ENCODE measurements around the gene SCP2. TPM values are rescaled to one million over a fixed set of nuclear protein-coding genes. Genes with fewer than 3 reads are reported as not detected.
"Not testable (repeated sequence)": the region's sequence is repeated elsewhere in the genome, so short reads cannot be mapped to it uniquely, and the experiment has no call there.

SCP2 gene
- total RNA-seq, 1 experiment from 2014 or later: 97.5 TPM

- H3K9me2 ChIP-seq (replicated peaks; ENCODE audit: low read length); H3K36me3 ChIP-seq (ENCODE audit: low read depth, low read length); H3F3A ChIP-seq (ENCODE audit: low read length, unreplicated experiment); H3K4me3 ChIP-seq (ENCODE audit: low read length); H3K4me1 ChIP-seq (ENCODE audit: insufficient read depth, low read length); H3K4me2 ChIP-seq (ENCODE audit: low read length); DNase-seq; POLR2A ChIA-PET (ENCODE audit: unreplicated experiment); H2AFZ ChIP-seq (ENCODE audit: low read length); H3K27ac ChIP-seq (ENCODE audit: low read length); H3K9me3 ChIP-seq (ENCODE audit: low read length); CTCF ChIA-PET; H4K20me1 ChIP-seq (ENCODE audit: low read length); H3K27me3 ChIP-seq (ENCODE audit: low read length); H3K9ac ChIP-seq (ENCODE audit: low read length); H3K79me2 ChIP-seq (ENCODE audit: low read length); BruUV-seq (replicated peaks): not testable (repeated sequence)
- intact Hi-C loops (cut with micrococcal nuclease): loop anchor here (10.0 kb wide), 1 partner anchor 58 kb away; no protein-coding TSS in a partner anchor
- ATAC-seq: peak; percentile 64
Observed at GRCh38 chr1:52992733-52993132, 65.7 kb downstream of the SCP2 start.

- POLR2A ChIA-PET (ENCODE audit: unreplicated experiment): interaction anchor here (0.6 kb wide), 1 partner anchor 11 kb away, joined by 3 read pairs; no protein-coding TSS in a partner anchor
- no peak for ATAC-seq
- H3F3A ChIP-seq (ENCODE audit: low read length, unreplicated experiment): no peaks in the 10 kb centered on the region
- H3K36me3 ChIP-seq (ENCODE audit: low read depth, low read length): peaks cover 5% of the 10 kb centered on the region; the same call in 1 of the 2 replicates
- no peak overlapping the region for H3K27ac ChIP-seq (ENCODE audit: low read length)
- H3K4me1 ChIP-seq (ENCODE audit: insufficient read depth, low read length): no peaks in the 10 kb centered on the region
- TF ChIP-seq EZH2 (IDR thresholded peaks at IDR 0.05; ENCODE audit: low read length, unreplicated experiment) (no peak), CTCF (conservative IDR thresholded peaks at IDR 0.05; ENCODE audit: low read depth, low read length) (no peak), EZH2phosphoT487 (IDR thresholded peaks at IDR 0.05; ENCODE audit: borderline replicate concordance, low read length) (no peak)
- no TSS peak for BruUV-seq (replicated peaks)
- no peaks in the 10 kb centered on the region for H3K27me3 ChIP-seq (ENCODE audit: low read length)
- CTCF ChIA-PET: no interaction called here
- no peaks in the 10 kb centered on the region for H3K9me2 ChIP-seq (replicated peaks; ENCODE audit: low read length)
- no peaks in the 10 kb centered on the region for H3K9me3 ChIP-seq (ENCODE audit: low read length)
- no peak overlapping the region for H3K4me3 ChIP-seq (ENCODE audit: low read length)
- no peak overlapping the region for H2AFZ ChIP-seq (ENCODE audit: low read length)
- no peak overlapping the region for H3K9ac ChIP-seq (ENCODE audit: low read length)
- no peaks in the 10 kb centered on the region for H3K79me2 ChIP-seq (ENCODE audit: low read length)
- H3K4me2 ChIP-seq (ENCODE audit: low read length): no peak overlapping the region
- DNase-seq: no peak
- intact Hi-C loops (cut with micrococcal nuclease): loop anchor here (10.0 kb wide), 1 partner anchor 60 kb away; no protein-coding TSS in a partner anchor
- no peaks in the 10 kb centered on the region for H4K20me1 ChIP-seq (ENCODE audit: low read length)
Observed at GRCh38 chr1:52994656-52995055, 67.6 kb downstream of the SCP2 start.

- ChIA-PET CTCF (no interaction called here), POLR2A (ENCODE audit: unreplicated experiment) (no interaction called here)
- DNase-seq (peak; percentile 16), ATAC-seq (0 out of 2 replicates have a peak, but pooled peaks have one; percentile 35)
- Histone ChIP-seq H3K9me3 (ENCODE audit: low read length) (no peaks in the 10 kb centered on the region), H3K4me2 (ENCODE audit: low read length) (no peak overlapping the region), H3K4me1 (ENCODE audit: insufficient read depth, low read length) (no peaks in the 10 kb centered on the region), H3K27me3 (ENCODE audit: low read length) (no peaks in the 10 kb centered on the region), H3K27ac (ENCODE audit: low read length) (no peak overlapping the region), H4K20me1 (ENCODE audit: low read length) (no peaks in the 10 kb centered on the region), H3K9ac (ENCODE audit: low read length) (no peak overlapping the region), H3K9me2 (replicated peaks; ENCODE audit: low read length) (no peaks in the 10 kb centered on the region), H2AFZ (ENCODE audit: low read length) (no peak overlapping the region), H3K79me2 (ENCODE audit: low read length) (no peaks in the 10 kb centered on the region), H3K4me3 (ENCODE audit: low read length) (no peak overlapping the region), H3F3A (ENCODE audit: low read length, unreplicated experiment) (no peaks in the 10 kb centered on the region), H3K36me3 (ENCODE audit: low read depth, low read length) (peaks cover 5% of the 10 kb centered on the region; the same call in 1 of the 2 replicates)
- TF ChIP-seq EZH2 (IDR thresholded peaks at IDR 0.05; ENCODE audit: low read length, unreplicated experiment) (no peak), EZH2phosphoT487 (IDR thresholded peaks at IDR 0.05; ENCODE audit: borderline replicate concordance, low read length) (no peak), CTCF (conservative IDR thresholded peaks at IDR 0.05; ENCODE audit: low read depth, low read length) (no peak)
- intact Hi-C loops (cut with micrococcal nuclease): loop anchor here (10.0 kb wide), 1 partner anchor 62 kb away; no protein-coding TSS in a partner anchor
- BruUV-seq (replicated peaks): no TSS peak
Observed at GRCh38 chr1:52996653-52997052, 69.6 kb downstream of the SCP2 start.

All from PC-3 (cell line).